HEK293T (cell line): ENCODE data around the gene PRIMA1.

ENCODE experiments used
- ARNT ChIP-seq: fragments of 450-650 bp; IDR thresholded peaks from 2 replicates; pipeline ENCODE4 v1.6.1; 2017; ENCODE audit warnings: mild to moderate bottlenecking
- BHLHE40 ChIP-seq: fragments of 450-650 bp; IDR thresholded peaks from 2 replicates; pipeline ENCODE4 v1.6.1; 2016; ENCODE audit warnings: mild to moderate bottlenecking, moderate library complexity, borderline replicate concordance
- ELF4 ChIP-seq: fragments of 450-650 bp; IDR thresholded peaks from 2 replicates; pipeline ENCODE4 v1.6.1; 2017; ENCODE audit warnings: antibody characterized with exemption
- FOXA1 ChIP-seq: fragments of 450-650 bp; IDR thresholded peaks from 2 replicates; pipeline ENCODE4 v1.6.1; 2016; ENCODE audit warnings: mild to moderate bottlenecking
- FOXK2 ChIP-seq: fragments of 450-650 bp; IDR thresholded peaks from 2 replicates; pipeline ENCODE4 v1.6.1; 2016; ENCODE audit warnings: mild to moderate bottlenecking
- FOXM1 ChIP-seq: fragments of 450-650 bp; IDR thresholded peaks from 2 replicates; pipeline ENCODE4 v1.6.1; 2017; ENCODE audit warnings: mild to moderate bottlenecking, borderline replicate concordance
- L3MBTL2 ChIP-seq: fragments of 450-650 bp; conservative IDR thresholded peaks from 2 replicates; pipeline ENCODE4 v1.6.1; 2016; ENCODE audit warnings: mild to moderate bottlenecking
- SP1 ChIP-seq: fragments of 450-650 bp; IDR thresholded peaks from 2 replicates; pipeline ENCODE4 v1.6.1; 2017
- SUZ12 ChIP-seq: fragments of 450-650 bp; IDR thresholded peaks from 2 replicates; pipeline ENCODE4 v1.6.1; 2016; ENCODE audit warnings: mild to moderate bottlenecking

- TF ChIP-seq FOXA1, result no peak
- no peak for TF ChIP-seq SUZ12
- no peak for TF ChIP-seq FOXM1
- TF ChIP-seq ELF4, result no peak
- TF ChIP-seq SP1, result no peak
- no peak for TF ChIP-seq L3MBTL2
- no peak for TF ChIP-seq BHLHE40
- TF ChIP-seq FOXK2, result no peak
- TF ChIP-seq ARNT, result no peak
These were observed 80.0 kb downstream of the PRIMA1 start for GRCh38 chr14:93708311-93708734.
